Calu3 (cell line): ENCODE data around the gene SLITRK5. TPM values are rescaled to one million over a fixed set of nuclear protein-coding genes. Genes with fewer than 3 reads are reported as not detected.

ENCODE experiments used
- BruUV-seq: library from RNA; stranded (reverse); fragments of 400-500 nt; replicated peaks from 2 replicates; lab custom pipeline; 2021; lab: Mats Ljungman, UMichigan
- CTCF ChIA-PET: fragments of 300-600 bp; sonication (Branson Sonifier 250); formaldehyde crosslinking; loops from one replicate; lab custom pipeline; 2022; ENCODE audit warnings: antibody characterized with exemption; lab: Charles Lee
- DNase-seq: peaks from one replicate; pipeline ENCODE4 v3.0.0; 2022
- H3K27ac Mint-ChIP-seq: one replicate; pipeline ENCODE4 v1.8.0; 2022; ENCODE audit warnings: mixed read lengths; ENCODE audit not compliant: unreplicated experiment
- H3K27me3 Mint-ChIP-seq: one replicate; pipeline ENCODE4 v1.8.0; 2022; ENCODE audit warnings: mixed read lengths; ENCODE audit not compliant: unreplicated experiment
- H3K36me3 Mint-ChIP-seq: one replicate; pipeline ENCODE4 v1.8.0; 2022; ENCODE audit warnings: mild to moderate bottlenecking, moderate library complexity, mixed read lengths; ENCODE audit not compliant: insufficient read depth, unreplicated experiment
- H3K4me1 Mint-ChIP-seq: one replicate; pipeline ENCODE4 v1.8.0; 2022; ENCODE audit warnings: mild to moderate bottlenecking, low read depth, mixed read lengths; ENCODE audit not compliant: unreplicated experiment
- H3K4me3 Mint-ChIP-seq: one replicate; pipeline ENCODE4 v1.8.0; 2022; ENCODE audit warnings: mild to moderate bottlenecking, low read depth, moderate library complexity, mixed read lengths; ENCODE audit not compliant: unreplicated experiment
- H3K9me3 Mint-ChIP-seq: one replicate; pipeline ENCODE4 v1.8.0; 2022; ENCODE audit warnings: low read depth, mixed read lengths; ENCODE audit not compliant: unreplicated experiment
- intact Hi-C: fragments of 100-400 bp; cut with micrococcal nuclease; formaldehyde crosslinking; loops from one replicate; pipeline ENCODE4 v1.10.0; 2022; ENCODE audit not compliant: unreplicated experiment
- total RNA-seq: library from RNA; stranded (reverse); gene quantifications from 2 replicates; pipeline ENCODE4 v1.2.3, GENCODE V29; 2022
- TF ChIP-seq, protein P1 (sequence below): fragments of 200-600 bp; IDR thresholded peaks from one replicate; pipeline ENCODE4 v1.8.0; 2022; ENCODE audit warnings: antibody characterized with exemption; ENCODE audit not compliant: unreplicated experiment

Gene SLITRK5
- total RNA-seq, 1 experiment from 2014 or later: not detected

GRCh38 chr13:87696458-87696857 lies 25.3 kb downstream of the SLITRK5 start:
- H3K27me3 Mint-ChIP-seq: no peaks in the 10 kb centered on the region
- BruUV-seq: no TSS peak
- CTCF ChIA-PET: no interaction called here

GRCh38 chr13:87698268-87698667 lies 27.1 kb downstream of the SLITRK5 start:
- Mint-ChIP-seq H3K9me3 (no peaks in the 10 kb centered on the region), H3K27ac (no peak overlapping the region), H3K27me3 (no peaks in the 10 kb centered on the region), H3K4me1 (no peaks in the 10 kb centered on the region), H3K36me3 (no peaks in the 10 kb centered on the region), H3K4me3 (no peak overlapping the region)
- BruUV-seq: no TSS peak
- no peak for DNase-seq
- CTCF ChIA-PET: no interaction called here
- intact Hi-C loops: no loop called here
- TF ChIP-seq, protein P1, sequence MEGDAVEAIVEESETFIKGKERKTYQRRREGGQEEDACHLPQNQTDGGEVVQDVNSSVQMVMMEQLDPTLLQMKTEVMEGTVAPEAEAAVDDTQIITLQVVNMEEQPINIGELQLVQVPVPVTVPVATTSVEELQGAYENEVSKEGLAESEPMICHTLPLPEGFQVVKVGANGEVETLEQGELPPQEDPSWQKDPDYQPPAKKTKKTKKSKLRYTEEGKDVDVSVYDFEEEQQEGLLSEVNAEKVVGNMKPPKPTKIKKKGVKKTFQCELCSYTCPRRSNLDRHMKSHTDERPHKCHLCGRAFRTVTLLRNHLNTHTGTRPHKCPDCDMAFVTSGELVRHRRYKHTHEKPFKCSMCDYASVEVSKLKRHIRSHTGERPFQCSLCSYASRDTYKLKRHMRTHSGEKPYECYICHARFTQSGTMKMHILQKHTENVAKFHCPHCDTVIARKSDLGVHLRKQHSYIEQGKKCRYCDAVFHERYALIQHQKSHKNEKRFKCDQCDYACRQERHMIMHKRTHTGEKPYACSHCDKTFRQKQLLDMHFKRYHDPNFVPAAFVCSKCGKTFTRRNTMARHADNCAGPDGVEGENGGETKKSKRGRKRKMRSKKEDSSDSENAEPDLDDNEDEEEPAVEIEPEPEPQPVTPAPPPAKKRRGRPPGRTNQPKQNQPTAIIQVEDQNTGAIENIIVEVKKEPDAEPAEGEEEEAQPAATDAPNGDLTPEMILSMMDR: no peak

More at GRCh38 chr13:87696458-87696857, 25.3 kb downstream of the SLITRK5 start:
- TF ChIP-seq, protein P1: no peak
- H3K27ac Mint-ChIP-seq: no peak overlapping the region
- H3K36me3 Mint-ChIP-seq: no peaks in the 10 kb centered on the region
- DNase-seq: no peak
- no peaks in the 10 kb centered on the region for H3K9me3 Mint-ChIP-seq
- H3K4me3 Mint-ChIP-seq: no peak overlapping the region
- no peaks in the 10 kb centered on the region for H3K4me1 Mint-ChIP-seq
- intact Hi-C loops: no loop called here

GRCh38 chr13:87709947-87710346 lies 38.8 kb downstream of the SLITRK5 start:
- no peak for DNase-seq
- BruUV-seq: no TSS peak
- Mint-ChIP-seq H3K4me3 (no peak overlapping the region), H3K27me3 (no peaks in the 10 kb centered on the region), H3K9me3 (peaks cover 4% of the 10 kb centered on the region), H3K4me1 (no peaks in the 10 kb centered on the region), H3K27ac (no peak overlapping the region), H3K36me3 (no peaks in the 10 kb centered on the region)
- intact Hi-C loops: no loop called here
- TF ChIP-seq, protein P1: no peak
- CTCF ChIA-PET: no interaction called here

DNA sequence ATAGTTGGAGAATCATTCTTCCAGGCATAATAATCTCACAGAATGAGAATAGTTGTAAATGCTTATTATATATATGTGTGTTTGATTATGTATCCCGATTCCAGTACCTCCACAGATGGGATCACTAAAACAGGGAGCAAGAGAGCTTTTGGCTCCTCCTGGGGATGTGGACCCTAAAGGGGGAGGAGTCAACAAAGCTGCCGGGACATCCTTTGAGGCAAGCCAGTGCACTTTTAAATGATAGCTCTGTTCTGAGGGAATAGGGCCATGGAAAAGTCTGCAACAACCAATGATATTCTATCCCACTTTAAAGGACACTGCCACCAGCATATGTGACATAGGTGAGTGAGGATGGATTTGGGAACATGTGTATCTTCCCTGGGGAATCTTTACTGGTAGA lies 40.8 kb downstream of the SLITRK5 start:
- H3K27me3 Mint-ChIP-seq: no peaks in the 10 kb centered on the region
- no peaks in the 10 kb centered on the region for H3K36me3 Mint-ChIP-seq
- CTCF ChIA-PET: no interaction called here
- no peak overlapping the region for H3K27ac Mint-ChIP-seq
- intact Hi-C loops: no loop called here
- no peaks in the 10 kb centered on the region for H3K4me1 Mint-ChIP-seq
- peaks cover 4% of the 10 kb centered on the region for H3K9me3 Mint-ChIP-seq
- TF ChIP-seq, protein P1: no peak
- DNase-seq: no peak
- no peak overlapping the region for H3K4me3 Mint-ChIP-seq
- BruUV-seq: no TSS peak
